Spinal cord (tissue), 10 donors: ENCODE results near the gene ROR1. TPM values are rescaled to one million over a fixed set of nuclear protein-coding genes. Genes with fewer than 3 reads are reported as not detected.
A peak's percentile ranks its signal among the peaks of the same experiment; 100 is the strongest.

Source experiments
- DNase-seq, 6 donors: peaks; one replicate each; pipeline versions ENCODE4 v3.0.0 to v3.0.0-alpha.2; 2013 to 2015; ENCODE audit warnings: low spot score in 6 of 6, low read depth in 4 of 6
- H3K27ac ChIP-seq: one replicate; pipeline ENCODE4 v1.5.1; 2013; ENCODE audit warnings: low read depth, low read length, control low read depth
- H3K27me3 ChIP-seq: one replicate; pipeline ENCODE4 v1.6.1; 2013; ENCODE audit warnings: low read length; ENCODE audit not compliant: control insufficient read depth, insufficient read depth
- H3K36me3 ChIP-seq: one replicate; pipeline ENCODE4 v1.6.1; 2013; ENCODE audit warnings: low read length; ENCODE audit not compliant: control insufficient read depth, insufficient read depth
- H3K4me1 ChIP-seq: one replicate; pipeline ENCODE4 v1.6.1; 2013; ENCODE audit warnings: low read length; ENCODE audit not compliant: control insufficient read depth, insufficient read depth
- H3K4me3 ChIP-seq: one replicate; pipeline ENCODE4 v1.5.1; 2013; ENCODE audit warnings: low read depth, low read length, control low read depth
- H3K9me3 ChIP-seq: one replicate; pipeline ENCODE4 v1.6.1; 2013; ENCODE audit warnings: low read length; ENCODE audit not compliant: control insufficient read depth, insufficient read depth
- WGBS: methylation state at CpG from one replicate; pipeline ENCODE4 v1.1.5; 2013; ENCODE audit warnings: missing lambda C conversion rate; ENCODE audit not compliant: insufficient coverage; 5-methylcytosine and 5-hydroxymethylcytosine counted together
- polyA plus RNA-seq, 2 donors: library from polyadenylated mRNA; unstranded; fragments of 120-200 nt; gene quantifications; one replicate each; pipeline ENCODE4 v1.2.1, GENCODE V29; 2013; ENCODE audit not compliant: insufficient read length in 2 of 2
- total RNA-seq, 2 donors: library from RNA; depleted of rRNA in 1 of 2; stranded (reverse); fragments of 120-200 nt in 1 of 2; fragments of >200 nt in 1 of 2; gene quantifications; one replicate each; pipeline versions ENCODE4 v1.2.3 to v1.2.4, GENCODE V29; 2013 to 2014
- donor health status: healthy.

ROR1 gene
- total and polyA plus RNA-seq, 4 donors = 4.0 to 16.5 (median 7.9) TPM

DNA sequence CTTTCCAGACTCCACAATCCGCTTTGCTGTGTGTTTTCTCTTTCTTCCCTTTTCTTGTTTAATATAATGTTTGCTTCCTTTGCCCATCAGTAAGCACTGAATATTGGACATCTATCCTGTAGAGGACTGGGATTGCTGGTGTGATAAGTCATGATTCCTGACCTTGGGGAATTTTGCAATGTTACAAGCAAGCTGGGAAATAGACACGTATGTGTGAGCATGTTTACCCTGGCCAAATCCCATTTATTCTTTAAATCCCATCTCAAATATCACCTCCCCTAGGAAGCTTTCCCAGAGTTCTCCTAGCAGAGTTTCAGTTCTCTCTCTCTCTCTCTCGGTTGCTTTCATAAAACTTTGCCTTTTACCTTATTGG lies 155.3 kb downstream of the ROR1 start:
- no CpG with 5 or more reads among the region's 3 CpGs for WGBS

DNA sequence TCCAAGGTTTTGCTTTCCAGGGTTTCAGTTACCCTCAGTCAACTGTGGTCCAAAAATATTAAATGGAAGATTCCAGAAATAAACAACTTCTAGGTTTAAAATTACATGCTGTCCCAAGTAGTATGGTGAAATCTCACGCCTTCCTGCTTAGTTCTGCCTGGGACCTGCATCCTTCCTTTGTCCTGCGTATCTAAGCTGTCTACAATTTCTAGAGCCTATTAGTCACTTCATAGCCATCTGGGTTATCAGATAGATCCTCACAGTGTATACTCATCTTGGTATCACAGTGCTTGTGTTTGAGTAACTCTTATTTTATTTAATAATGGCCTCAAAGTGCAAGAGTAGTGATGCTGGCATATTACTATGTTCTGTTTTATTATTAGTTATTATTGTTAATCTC lies 157.7 kb downstream of the ROR1 start:
- H3K27ac ChIP-seq = no peak overlapping the region
- H3K9me3 ChIP-seq = no peaks in the 10 kb centered on the region
- H3K27me3 ChIP-seq = no peaks in the 10 kb centered on the region
- no peak overlapping the region for H3K4me3 ChIP-seq
- DNase-seq = no peak
- no peaks in the 10 kb centered on the region for H3K4me1 ChIP-seq
- no peaks in the 10 kb centered on the region for H3K36me3 ChIP-seq
- no CpG with 5 or more reads among the region's 2 CpGs for WGBS

More for the DNA sequence above, 155.3 kb downstream of the ROR1 start:
- Histone ChIP-seq H3K9me3 (no peaks in the 10 kb centered on the region), H3K4me3 (no peak overlapping the region), H3K27ac (no peak overlapping the region), H3K27me3 (no peaks in the 10 kb centered on the region), H3K4me1 (no peaks in the 10 kb centered on the region), H3K36me3 (no peaks in the 10 kb centered on the region)
- no peak for DNase-seq

DNA sequence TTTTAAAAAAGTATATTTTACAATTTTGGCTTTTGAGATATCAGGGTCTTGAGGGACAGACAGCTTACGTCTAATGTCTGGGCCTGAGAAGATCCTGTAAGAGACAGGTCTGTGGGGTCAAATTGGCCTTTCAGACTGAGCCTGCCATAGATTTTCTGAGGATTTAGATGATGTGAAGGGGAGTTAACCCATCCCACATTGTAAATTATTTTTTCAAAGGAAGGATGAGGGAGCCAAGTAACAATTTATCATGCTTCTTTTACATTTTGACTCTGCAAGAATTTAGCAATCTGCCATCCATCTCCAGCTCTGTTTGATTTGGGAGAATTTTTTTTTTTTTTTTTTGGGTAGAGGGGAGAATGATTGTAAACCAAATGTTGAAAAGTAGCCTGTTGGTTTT lies 160.9 kb downstream of the ROR1 start:
- Histone ChIP-seq H3K4me1 (no peaks in the 10 kb centered on the region), H3K36me3 (no peaks in the 10 kb centered on the region), H3K4me3 (no peak overlapping the region), H3K27ac (no peak overlapping the region), H3K27me3 (no peaks in the 10 kb centered on the region), H3K9me3 (no peaks in the 10 kb centered on the region)
- no CpG with 5 or more reads among the region's 1 CpG for WGBS
- no peak for DNase-seq

DNA sequence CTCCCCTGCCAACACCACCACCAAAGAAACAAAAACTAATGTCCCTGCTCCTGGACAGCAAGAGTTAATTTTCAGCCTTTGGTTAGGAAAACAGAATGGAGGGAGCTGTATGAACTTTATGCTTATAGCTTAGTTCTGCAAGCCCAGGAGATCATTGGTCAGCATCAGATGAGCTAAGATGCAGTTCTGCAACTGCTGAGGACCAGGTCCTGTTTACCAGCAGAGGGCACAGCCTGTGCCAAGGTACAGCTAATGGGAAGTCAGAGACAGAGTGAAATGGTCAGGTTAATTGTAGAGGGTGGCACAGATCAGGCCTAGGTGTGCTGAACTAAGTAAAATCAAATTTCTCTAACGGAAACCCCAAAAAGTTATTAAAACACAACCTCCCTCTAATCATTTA lies 161.3 kb downstream of the ROR1 start:
- Histone ChIP-seq H3K9me3 (no peaks in the 10 kb centered on the region), H3K27ac (no peak overlapping the region), H3K4me1 (no peaks in the 10 kb centered on the region), H3K4me3 (no peak overlapping the region), H3K27me3 (no peaks in the 10 kb centered on the region), H3K36me3 (no peaks in the 10 kb centered on the region)
- DNase-seq = peak in 1 of 6 donors; percentile 28
- no CpG with 5 or more reads among the region's 1 CpG for WGBS

DNA sequence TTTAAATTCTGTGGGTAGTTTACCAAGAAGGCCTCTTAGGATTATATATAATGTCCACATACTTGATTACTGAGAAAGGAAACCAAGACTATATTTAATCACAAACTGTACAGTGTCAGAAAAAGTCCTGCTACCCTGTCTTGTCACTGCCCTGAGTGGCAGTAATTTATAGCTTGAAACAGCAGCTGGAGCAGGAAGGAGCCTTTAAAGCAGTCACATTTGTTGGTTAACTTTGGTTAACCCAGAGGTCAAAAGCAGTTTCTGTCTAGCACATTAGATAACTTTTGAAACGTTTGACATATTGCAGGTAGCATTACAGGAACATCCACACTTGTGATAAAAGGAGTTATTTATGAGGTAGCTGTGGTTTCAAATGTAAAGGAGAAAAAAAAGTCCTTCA lies 161.7 kb downstream of the ROR1 start:
- Histone ChIP-seq H3K27ac (no peak overlapping the region), H3K4me3 (no peak overlapping the region), H3K9me3 (no peaks in the 10 kb centered on the region), H3K36me3 (no peaks in the 10 kb centered on the region), H3K27me3 (no peaks in the 10 kb centered on the region), H3K4me1 (no peaks in the 10 kb centered on the region)
- WGBS = 20% methylated on average over 1 of the region's 1 CpG
- DNase-seq = no peak

DNA sequence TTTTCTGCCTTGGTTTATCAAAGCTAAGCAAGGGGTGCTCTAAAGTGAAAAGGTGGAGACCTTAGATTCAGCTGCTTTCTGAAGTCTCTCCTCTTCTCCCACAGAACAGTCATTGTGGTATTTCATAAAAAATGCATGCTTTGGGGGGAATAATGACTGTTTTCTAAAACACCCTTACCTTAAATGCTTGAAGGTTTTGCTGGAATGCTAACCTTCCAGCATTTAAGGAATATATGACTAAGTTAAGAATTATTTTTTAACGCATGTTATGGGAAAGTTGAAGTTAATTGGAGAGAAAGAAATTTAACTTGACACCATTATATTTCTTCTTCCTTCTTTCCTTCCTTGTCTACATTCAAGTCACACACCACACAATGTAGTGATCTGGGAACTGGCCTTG lies 162.5 kb downstream of the ROR1 start:
- H3K4me1 ChIP-seq = no peaks in the 10 kb centered on the region
- H3K36me3 ChIP-seq = no peaks in the 10 kb centered on the region
- WGBS = no CpG with 5 or more reads among the region's 1 CpG
- H3K4me3 ChIP-seq = no peak overlapping the region
- no peaks in the 10 kb centered on the region for H3K27me3 ChIP-seq
- no peaks in the 10 kb centered on the region for H3K9me3 ChIP-seq
- H3K27ac ChIP-seq = no peak overlapping the region
- DNase-seq = no peak

DNA sequence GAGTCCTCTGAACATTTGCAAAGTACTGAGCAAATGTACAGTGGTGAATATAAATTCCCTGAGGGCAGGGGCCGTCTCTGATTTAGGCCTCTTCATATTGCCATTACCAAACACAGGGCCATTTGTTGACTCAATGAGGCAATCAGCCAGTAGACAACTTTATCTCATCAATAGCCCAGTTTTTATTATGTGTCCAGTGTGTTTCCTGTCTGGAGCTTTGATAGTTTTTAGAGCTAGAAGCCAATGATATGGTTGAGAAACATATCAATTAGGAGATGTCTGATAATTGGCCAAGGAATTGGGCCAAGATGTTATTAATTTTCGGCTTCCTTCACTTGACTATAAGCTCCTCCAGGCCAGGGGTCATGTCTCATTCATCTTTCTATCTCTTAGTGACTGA lies 163.0 kb downstream of the ROR1 start:
- Histone ChIP-seq H3K4me1 (no peaks in the 10 kb centered on the region), H3K4me3 (no peak overlapping the region), H3K9me3 (no peaks in the 10 kb centered on the region), H3K27me3 (no peaks in the 10 kb centered on the region), H3K27ac (no peak overlapping the region), H3K36me3 (no peaks in the 10 kb centered on the region)
- no peak for DNase-seq
- WGBS = no CpG with 5 or more reads among the region's 2 CpGs

DNA sequence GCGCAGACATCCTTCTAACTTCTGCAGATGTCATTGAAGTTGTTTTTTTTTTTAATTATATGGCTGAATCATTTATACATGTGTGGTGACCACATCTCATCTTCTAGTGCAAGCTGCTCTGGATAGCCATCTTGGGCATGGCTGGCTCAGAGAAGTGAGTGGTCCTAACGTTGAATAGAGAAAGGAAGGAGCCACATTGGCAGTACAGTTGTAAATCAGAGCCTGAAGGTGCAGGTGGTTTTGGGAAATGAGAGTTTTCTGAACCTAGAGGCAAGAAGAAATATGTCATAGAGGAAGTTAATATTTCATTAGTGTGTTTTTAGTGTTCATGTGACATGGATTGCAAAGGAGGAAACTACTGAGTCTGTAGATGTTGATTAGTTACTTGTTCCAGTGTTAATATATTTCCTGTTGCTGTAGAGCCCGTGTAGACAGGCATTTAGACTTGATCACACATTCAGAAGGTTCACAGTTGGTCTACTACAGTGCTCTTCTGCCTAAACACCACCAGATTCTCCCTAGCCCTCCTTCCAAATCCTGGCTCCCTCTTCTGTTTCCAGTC lies 163.7 kb downstream of the ROR1 start:
- no peak for DNase-seq
- H3K4me3 ChIP-seq = no peak overlapping the region
- WGBS = 41% methylated on average over 2 of the region's 3 CpGs
- no peaks in the 10 kb centered on the region for H3K9me3 ChIP-seq
- H3K27me3 ChIP-seq = no peaks in the 10 kb centered on the region
- no peak overlapping the region for H3K27ac ChIP-seq
- H3K4me1 ChIP-seq = no peaks in the 10 kb centered on the region
- H3K36me3 ChIP-seq = no peaks in the 10 kb centered on the region

DNA sequence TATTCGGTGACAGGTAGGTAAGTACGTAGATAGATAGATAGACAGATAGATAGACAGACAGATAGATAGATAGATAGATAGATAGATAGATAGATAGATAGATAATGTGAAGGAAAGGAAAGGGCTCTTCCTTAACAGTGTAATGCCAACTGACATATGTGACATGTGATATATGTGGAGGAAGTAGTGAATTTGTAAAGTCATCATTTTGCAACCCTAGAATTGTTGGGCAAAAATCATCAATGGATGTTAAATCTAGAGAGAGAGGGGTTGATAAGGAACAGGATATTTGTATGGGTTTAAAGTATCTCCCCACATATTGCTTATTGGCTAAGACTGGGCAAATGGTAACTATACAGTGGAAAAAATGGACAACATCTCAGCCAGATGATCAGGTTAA lies 166.6 kb downstream of the ROR1 start:
- Histone ChIP-seq H3K36me3 (no peaks in the 10 kb centered on the region), H3K4me3 (no peak overlapping the region), H3K4me1 (no peaks in the 10 kb centered on the region), H3K9me3 (no peaks in the 10 kb centered on the region), H3K27ac (no peak overlapping the region), H3K27me3 (no peaks in the 10 kb centered on the region)
- no peak for DNase-seq
- WGBS = 100% methylated on average over 2 of the region's 2 CpGs

DNA sequence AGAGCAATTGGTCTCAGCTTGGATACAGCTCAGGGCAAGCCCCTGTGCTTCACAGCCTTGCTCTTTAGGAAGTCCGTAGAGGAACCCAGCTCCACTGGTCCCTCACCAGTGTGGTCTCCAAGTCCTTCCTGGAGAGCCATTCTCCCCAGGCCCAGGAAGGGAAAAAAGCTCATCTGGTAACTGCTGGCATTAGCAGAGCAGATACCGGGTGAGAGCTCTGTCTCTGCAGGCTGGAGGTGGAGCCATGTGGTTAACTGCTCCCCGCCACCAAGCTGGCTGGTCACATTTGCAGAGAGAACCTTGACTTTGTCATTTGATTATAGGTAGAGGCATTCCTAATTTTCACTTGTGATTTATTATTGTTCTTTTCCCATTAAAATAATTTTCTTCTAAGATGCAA lies 169.6 kb downstream of the ROR1 start:
- Histone ChIP-seq H3K27ac (no peak overlapping the region), H3K27me3 (no peaks in the 10 kb centered on the region), H3K4me1 (no peaks in the 10 kb centered on the region), H3K9me3 (no peaks in the 10 kb centered on the region), H3K4me3 (no peak overlapping the region), H3K36me3 (no peaks in the 10 kb centered on the region)
- WGBS = 100% methylated on average over 1 of the region's 3 CpGs
- no peak for DNase-seq
